H9 (cell line): ENCODE data around the gene RSAD2. TPM values are rescaled to one million over a fixed set of nuclear protein-coding genes. Genes with fewer than 3 reads are reported as not detected.

Experiments
- DNase-seq: peaks from one replicate; pipeline ENCODE4 v3.0.0-alpha.2; 2017
- H2AFZ ChIP-seq: one replicate; pipeline ENCODE4 v1.6.1; 2013; ENCODE audit warnings: mild to moderate bottlenecking, low read length, control low read depth, moderate library complexity
- H2AK5ac ChIP-seq: 2 replicates; pipeline ENCODE4 v1.6.1; 2013; ENCODE audit warnings: low read length, control low read depth, mixed read lengths; ENCODE audit not compliant: insufficient read length
- H2BK120ac ChIP-seq: one replicate; pipeline ENCODE4 v1.6.1; 2013; ENCODE audit warnings: low read depth, mild to moderate bottlenecking, low read length, control low read depth, inconsistent platforms; ENCODE audit not compliant: poor library complexity, severe bottlenecking
- H2BK12ac ChIP-seq: 2 replicates; pipeline ENCODE4 v1.6.1; 2013; ENCODE audit warnings: low read length, control low read depth, mixed read lengths, low read depth; ENCODE audit not compliant: insufficient read length
- H2BK15ac ChIP-seq: 2 replicates; pipeline ENCODE4 v1.6.1; 2013; ENCODE audit warnings: low read depth, low read length, control low read depth
- H2BK20ac ChIP-seq: one replicate; pipeline ENCODE4 v1.6.1; 2013; ENCODE audit warnings: low read depth, mild to moderate bottlenecking, low read length, control low read depth, inconsistent platforms; ENCODE audit not compliant: poor library complexity, severe bottlenecking
- H2BK5ac ChIP-seq: 2 replicates; pipeline ENCODE4 v1.6.1; 2013; ENCODE audit warnings: low read length, control low read depth, mixed read lengths; ENCODE audit not compliant: insufficient read length
- H3K14ac ChIP-seq: 2 replicates; pipeline ENCODE4 v1.6.1; 2013; ENCODE audit warnings: low read length, control low read depth; ENCODE audit not compliant: insufficient read depth
- H3K18ac ChIP-seq: 2 replicates; pipeline ENCODE4 v1.6.1; 2013; ENCODE audit warnings: low read depth, mild to moderate bottlenecking, mixed read lengths, low read length, control low read depth; ENCODE audit not compliant: insufficient read length
- H3K23ac ChIP-seq: 2 replicates; pipeline ENCODE4 v1.6.1; 2013; ENCODE audit warnings: low read length, control low read depth, mixed read lengths, low read depth; ENCODE audit not compliant: insufficient read length
- H3K23me2 ChIP-seq: 2 replicates; pipeline ENCODE4 v1.6.1; 2013; ENCODE audit warnings: low read depth, mild to moderate bottlenecking, mixed read lengths, low read length, control low read depth; ENCODE audit not compliant: insufficient read length, poor library complexity, severe bottlenecking
- H3K27ac ChIP-seq: 2 replicates; pipeline ENCODE4 v1.5.1; 2013; ENCODE audit warnings: low read length, control low read depth, mixed read lengths, low read depth; ENCODE audit not compliant: insufficient read length
- H3K27me3 ChIP-seq: 2 replicates; pipeline ENCODE4 v1.6.1; 2013; ENCODE audit warnings: low read length, control low read depth, inconsistent platforms; ENCODE audit not compliant: insufficient read depth
- H3K4ac ChIP-seq: 2 replicates; pipeline ENCODE4 v1.6.1; 2013; ENCODE audit warnings: low read depth, mild to moderate bottlenecking, control low read depth, inconsistent platforms, low read length, moderate library complexity
- H3K4me1 ChIP-seq: 2 replicates; pipeline ENCODE4 v1.6.1; 2013; ENCODE audit warnings: low read length, control low read depth, inconsistent platforms; ENCODE audit not compliant: insufficient read depth
- H3K4me2 ChIP-seq: 2 replicates; pipeline ENCODE4 v1.6.1; 2013; ENCODE audit warnings: low read length, control low read depth, mixed read lengths; ENCODE audit not compliant: insufficient read length, insufficient read depth
- H3K56ac ChIP-seq: 2 replicates; pipeline ENCODE4 v1.6.1; 2013; ENCODE audit warnings: low read depth, mild to moderate bottlenecking, mixed read lengths, low read length, control low read depth; ENCODE audit not compliant: insufficient read length
- H3K79me1 ChIP-seq: 2 replicates; pipeline ENCODE4 v1.6.1; 2013; ENCODE audit warnings: low read depth, mild to moderate bottlenecking, moderate library complexity, low read length, control low read depth, inconsistent platforms; ENCODE audit not compliant: insufficient read depth, poor library complexity, severe bottlenecking
- H3K79me2 ChIP-seq: 2 replicates; pipeline ENCODE4 v1.6.1; 2013; ENCODE audit warnings: low read length, control low read depth, inconsistent platforms; ENCODE audit not compliant: insufficient read depth
- H3K9ac ChIP-seq: 2 replicates; pipeline ENCODE4 v1.6.1; 2013; ENCODE audit warnings: low read length, control low read depth, mixed read lengths; ENCODE audit not compliant: insufficient read length; ENCODE audit errors: extremely low read depth
- H3K9me3 ChIP-seq: one replicate; pipeline ENCODE4 v1.6.1; 2013; ENCODE audit warnings: low read depth, low read length, inconsistent platforms; ENCODE audit not compliant: control insufficient read depth
- H3T11ph ChIP-seq: one replicate; pipeline ENCODE4 v1.6.1; 2013; ENCODE audit warnings: mild to moderate bottlenecking, low read length, control low read depth, inconsistent platforms
- H4K20me1 ChIP-seq: one replicate; pipeline ENCODE4 v1.6.1; 2013; ENCODE audit not compliant: control insufficient read depth, insufficient read length, insufficient read depth
- H4K5ac ChIP-seq: 2 replicates; pipeline ENCODE4 v1.6.1; 2013; ENCODE audit warnings: low read depth, mild to moderate bottlenecking, mixed read lengths, low read length, control low read depth; ENCODE audit not compliant: insufficient read length
- H4K8ac ChIP-seq: replicated peaks from 2 replicates; pipeline ENCODE4 v1.6.1; 2013; ENCODE audit warnings: low read length, control low read depth, mixed read lengths, low read depth; ENCODE audit not compliant: insufficient read length
- H4K91ac ChIP-seq: 2 replicates; pipeline ENCODE4 v1.6.1; 2013; ENCODE audit warnings: low read depth, mild to moderate bottlenecking, moderate library complexity, mixed read lengths, low read length, control low read depth; ENCODE audit not compliant: insufficient read length
- H3K27ac Mint-ChIP-seq, 3 experiments: 2 replicates in 2 of 3; 3 replicates in 1 of 3; pipeline ENCODE4 v1.8.0; 2020 to 2021; ENCODE audit warnings: mixed read lengths in 3 of 3, mild to moderate bottlenecking in 1 of 3, moderate library complexity in 1 of 3
- H3K27me3 Mint-ChIP-seq: 2 replicates; pipeline ENCODE4 v1.8.0; 2021; ENCODE audit warnings: low read depth, mild to moderate bottlenecking, moderate library complexity, mixed read lengths
- H3K36me3 Mint-ChIP-seq, 3 experiments: 2 replicates in 2 of 3; 3 replicates in 1 of 3; pipeline ENCODE4 v1.8.0; 2020 to 2021; ENCODE audit warnings: low read depth in 3 of 3, mixed read lengths in 3 of 3; ENCODE audit not compliant: insufficient read depth in 1 of 3
- H3K4me1 Mint-ChIP-seq, 2 experiments: 2 replicates each; pipeline ENCODE4 v1.8.0; 2020; ENCODE audit warnings: mixed read lengths in 2 of 2
- H3K4me3 Mint-ChIP-seq, 2 experiments: 2 replicates in 1 of 2; 3 replicates in 1 of 2; pipeline ENCODE4 v1.8.0; 2020 to 2021; ENCODE audit warnings: mild to moderate bottlenecking in 2 of 2, mixed read lengths in 2 of 2, moderate library complexity in 1 of 2
- H3K9me3 Mint-ChIP-seq, 2 experiments: 2 replicates in 1 of 2; 3 replicates in 1 of 2; pipeline ENCODE4 v1.8.0; 2020; ENCODE audit warnings: mild to moderate bottlenecking in 2 of 2, mixed read lengths in 2 of 2, moderate library complexity in 1 of 2
- WGBS: extraction: QIAGEN DNeasy Blood & Tissue Kit; methylation state at CpG from one replicate; pipeline ENCODE4 v1.1.7; 2013; ENCODE audit warnings: missing lambda C conversion rate, low lambda C conversion rate, mixed read lengths; ENCODE audit not compliant: insufficient read length; ENCODE audit errors: extremely low coverage; 5-methylcytosine and 5-hydroxymethylcytosine counted together
- total RNA-seq: library from RNA; stranded (reverse); gene quantifications from 2 replicates; pipeline ENCODE4 v1.2.1, GENCODE V29; 2021
- TF ChIP-seq, protein P1 (sequence below): fragments of 200-600 bp; sonication (generic); conservative IDR thresholded peaks from 3 replicates; pipeline ENCODE4 v1.8.0; 2021; ENCODE audit warnings: antibody characterized with exemption, mild to moderate bottlenecking

The RSAD2 gene
- total RNA-seq, 1 experiment from 2014 or later = not detected

DNA sequence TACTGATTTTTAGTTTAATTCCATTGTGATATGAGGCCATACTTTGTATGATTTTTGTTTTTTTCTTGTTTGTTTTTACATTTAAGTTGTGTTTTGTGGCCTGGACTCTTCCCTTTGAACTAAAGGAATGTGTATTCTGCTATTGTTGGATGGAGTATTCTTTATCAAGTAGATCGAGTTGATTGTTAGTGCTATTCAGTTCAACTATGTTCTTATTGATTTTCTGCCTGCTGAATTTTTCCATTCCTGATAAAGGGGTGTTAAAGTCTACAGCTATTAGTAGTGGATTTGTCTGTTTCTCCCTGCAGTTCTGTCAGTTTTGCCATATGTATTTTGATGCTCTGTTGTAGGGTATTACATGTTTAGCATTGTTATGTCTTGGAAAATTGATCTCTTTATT lies 54.2 kb downstream of the RSAD2 start:
- Histone ChIP-seq H4K5ac (no peak overlapping the region), H4K91ac (no peak overlapping the region), H2BK15ac (no peak overlapping the region), H3K14ac (no peak overlapping the region), H2BK20ac (no peak overlapping the region), H3K23ac (no peak overlapping the region), H3K4me1 (0 out of 2 replicates have a peak, but pooled peaks cover 2% of the 10 kb centered on the region), H3K27me3 (no peaks in the 10 kb centered on the region), H3K23me2 (no peaks in the 10 kb centered on the region), H3K18ac (no peak overlapping the region), H3T11ph (no peak overlapping the region), H3K56ac (no peak overlapping the region), H3K9me3 (no peaks in the 10 kb centered on the region), H3K4me2 (no peak overlapping the region), H2BK12ac (no peak overlapping the region), H3K79me1 (no peaks in the 10 kb centered on the region), H3K9ac (no peak overlapping the region), H3K79me2 (no peaks in the 10 kb centered on the region), H2AFZ (no peak overlapping the region), H2BK120ac (no peak overlapping the region), H4K20me1 (no peaks in the 10 kb centered on the region), H4K8ac (no peak overlapping the region), H3K4ac (no peak overlapping the region), H3K27ac (no peak overlapping the region), H2BK5ac (no peak overlapping the region), H2AK5ac (no peak overlapping the region)
- no CpG with 5 or more reads among the region's 1 CpG for WGBS
- DNase-seq = no peak
- Mint-ChIP-seq H3K36me3 (peaks cover 0 to 5% (median 5%) of the 10 kb centered on the region in 3 experiments; a peak in 6 of 7 replicates), H3K27me3 (no peaks in the 10 kb centered on the region), H3K4me1 (peaks cover 26 to 32% of the 10 kb centered on the region in 2 experiments), H3K27ac (no peak overlapping the region), H3K4me3 (no peak overlapping the region), H3K9me3 (peaks cover 0 to 5% of the 10 kb centered on the region in 2 experiments; a peak in 2 of 5 replicates)
- TF ChIP-seq, protein P1, sequence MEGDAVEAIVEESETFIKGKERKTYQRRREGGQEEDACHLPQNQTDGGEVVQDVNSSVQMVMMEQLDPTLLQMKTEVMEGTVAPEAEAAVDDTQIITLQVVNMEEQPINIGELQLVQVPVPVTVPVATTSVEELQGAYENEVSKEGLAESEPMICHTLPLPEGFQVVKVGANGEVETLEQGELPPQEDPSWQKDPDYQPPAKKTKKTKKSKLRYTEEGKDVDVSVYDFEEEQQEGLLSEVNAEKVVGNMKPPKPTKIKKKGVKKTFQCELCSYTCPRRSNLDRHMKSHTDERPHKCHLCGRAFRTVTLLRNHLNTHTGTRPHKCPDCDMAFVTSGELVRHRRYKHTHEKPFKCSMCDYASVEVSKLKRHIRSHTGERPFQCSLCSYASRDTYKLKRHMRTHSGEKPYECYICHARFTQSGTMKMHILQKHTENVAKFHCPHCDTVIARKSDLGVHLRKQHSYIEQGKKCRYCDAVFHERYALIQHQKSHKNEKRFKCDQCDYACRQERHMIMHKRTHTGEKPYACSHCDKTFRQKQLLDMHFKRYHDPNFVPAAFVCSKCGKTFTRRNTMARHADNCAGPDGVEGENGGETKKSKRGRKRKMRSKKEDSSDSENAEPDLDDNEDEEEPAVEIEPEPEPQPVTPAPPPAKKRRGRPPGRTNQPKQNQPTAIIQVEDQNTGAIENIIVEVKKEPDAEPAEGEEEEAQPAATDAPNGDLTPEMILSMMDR = no peak
